ENCODE results near the gene PGGHG.

Gene PGGHG

DNA sequence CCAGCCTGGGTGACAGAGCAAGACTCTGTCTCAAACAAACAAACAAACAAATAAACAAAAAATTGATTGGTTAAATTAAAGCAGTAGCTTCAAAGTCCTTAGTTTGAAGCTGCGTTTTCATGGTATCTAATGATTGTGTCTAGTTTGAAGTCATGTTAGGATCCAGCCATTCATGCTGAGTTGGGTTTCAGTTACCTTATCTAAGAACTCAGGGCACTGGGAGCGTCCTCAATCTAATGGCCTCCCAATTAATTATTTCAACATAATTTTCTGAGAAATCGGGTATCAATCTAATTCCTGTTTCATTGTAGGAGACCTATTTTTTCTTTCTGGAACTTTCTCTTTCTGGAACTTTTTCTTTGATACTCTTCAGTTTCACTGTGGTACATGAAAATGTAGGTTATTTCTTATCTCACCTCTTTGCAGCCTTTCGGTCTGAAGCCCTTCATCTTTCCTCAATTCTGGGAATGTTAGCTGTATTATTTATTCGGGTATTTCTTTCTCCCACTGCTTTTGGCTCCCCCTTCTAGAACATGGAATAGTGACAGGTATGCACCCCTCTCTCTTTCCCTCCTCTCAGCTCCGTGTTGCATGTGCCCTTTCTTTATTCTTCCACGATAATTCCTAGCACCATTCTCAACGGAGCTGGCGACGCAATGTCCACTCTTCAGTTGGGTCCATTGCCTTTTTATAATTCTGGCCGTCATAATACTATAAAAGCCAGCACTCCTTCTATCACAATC, 56.1 kb downstream of the PGGHG start:
- CTCF ChIA-PET: interaction anchor here (0.9 to 1.5 kb wide), 5 partner anchors 10 to 94 kb away, joined by 3 to 9 read pairs (median 3); no protein-coding TSS in a partner anchor
- TF ChIP-seq, protein P1, sequence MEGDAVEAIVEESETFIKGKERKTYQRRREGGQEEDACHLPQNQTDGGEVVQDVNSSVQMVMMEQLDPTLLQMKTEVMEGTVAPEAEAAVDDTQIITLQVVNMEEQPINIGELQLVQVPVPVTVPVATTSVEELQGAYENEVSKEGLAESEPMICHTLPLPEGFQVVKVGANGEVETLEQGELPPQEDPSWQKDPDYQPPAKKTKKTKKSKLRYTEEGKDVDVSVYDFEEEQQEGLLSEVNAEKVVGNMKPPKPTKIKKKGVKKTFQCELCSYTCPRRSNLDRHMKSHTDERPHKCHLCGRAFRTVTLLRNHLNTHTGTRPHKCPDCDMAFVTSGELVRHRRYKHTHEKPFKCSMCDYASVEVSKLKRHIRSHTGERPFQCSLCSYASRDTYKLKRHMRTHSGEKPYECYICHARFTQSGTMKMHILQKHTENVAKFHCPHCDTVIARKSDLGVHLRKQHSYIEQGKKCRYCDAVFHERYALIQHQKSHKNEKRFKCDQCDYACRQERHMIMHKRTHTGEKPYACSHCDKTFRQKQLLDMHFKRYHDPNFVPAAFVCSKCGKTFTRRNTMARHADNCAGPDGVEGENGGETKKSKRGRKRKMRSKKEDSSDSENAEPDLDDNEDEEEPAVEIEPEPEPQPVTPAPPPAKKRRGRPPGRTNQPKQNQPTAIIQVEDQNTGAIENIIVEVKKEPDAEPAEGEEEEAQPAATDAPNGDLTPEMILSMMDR (IDR thresholded peaks at IDR 0.05; ENCODE audit: control extremely low read depth, extremely low read depth, low read depth, missing control alignments): no peak
- DNase-seq (ENCODE audit: extremely low spot score): no peak
- POLR2A ChIA-PET: interaction anchor here (0.9 kb wide), 1 partner anchor 20 kb away, joined by 3 read pairs; no protein-coding TSS in a partner anchor

Measured in GM10248 (cell line).